Lower leg skin (tissue), 3 donors: ENCODE results near the gene USP49.

Experiments used
- POLR2A ChIP-seq, 2 donors: fragments of 450-650 bp; IDR thresholded peaks; one replicate each; pipeline ENCODE4 v1.6.1; 2016 to 2017; ENCODE audit warnings: antibody characterized with exemption in 2 of 2, mild to moderate bottlenecking in 1 of 2, moderate library complexity in 1 of 2
- TF ChIP-seq, protein P1 (sequence below), 3 donors: fragments of 450-650 bp; IDR thresholded peaks; one replicate each; pipeline ENCODE4 v1.5.1; 2016; ENCODE audit warnings: antibody characterized with exemption in 3 of 3, mild to moderate bottlenecking in 3 of 3, moderate library complexity in 2 of 3

DNA sequence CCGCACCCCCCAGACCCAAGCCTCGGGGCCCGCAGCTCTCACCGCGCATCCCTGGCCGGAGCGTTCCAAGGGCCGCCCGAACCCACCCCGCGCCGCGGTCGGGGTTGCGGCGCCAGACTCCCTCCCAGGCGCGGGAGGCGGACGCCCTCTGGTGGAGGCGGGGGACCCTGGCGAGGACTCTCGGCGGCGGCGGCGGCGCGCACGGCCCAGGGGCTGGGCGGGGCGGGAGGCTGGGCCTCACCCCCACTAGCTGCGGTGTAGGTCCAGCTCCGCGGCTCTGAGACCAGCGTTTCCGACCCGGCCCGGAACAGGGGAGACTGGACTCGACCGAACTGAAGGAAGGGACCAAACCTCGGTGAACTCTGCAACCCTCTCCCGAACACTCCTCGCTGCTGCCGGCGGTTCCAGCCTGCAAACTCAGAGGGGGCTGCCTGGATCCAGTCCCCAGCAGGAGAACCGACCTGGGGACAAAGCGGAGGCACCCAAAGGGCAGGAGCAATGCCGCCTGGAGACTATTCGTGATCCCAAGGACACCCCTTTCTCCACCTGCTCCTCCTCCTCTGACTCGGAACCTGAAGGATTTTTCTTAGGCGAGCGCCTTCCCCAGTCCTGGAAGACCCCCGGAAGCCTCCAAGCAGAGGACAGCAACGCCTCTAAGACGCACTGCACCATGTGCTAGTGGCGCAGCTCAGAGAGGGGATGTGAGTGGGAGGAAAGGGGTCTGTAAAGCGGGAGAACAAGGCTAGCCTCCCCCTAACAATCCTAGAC, 108.5 kb downstream of the USP49 start:
- TF ChIP-seq, protein P1, sequence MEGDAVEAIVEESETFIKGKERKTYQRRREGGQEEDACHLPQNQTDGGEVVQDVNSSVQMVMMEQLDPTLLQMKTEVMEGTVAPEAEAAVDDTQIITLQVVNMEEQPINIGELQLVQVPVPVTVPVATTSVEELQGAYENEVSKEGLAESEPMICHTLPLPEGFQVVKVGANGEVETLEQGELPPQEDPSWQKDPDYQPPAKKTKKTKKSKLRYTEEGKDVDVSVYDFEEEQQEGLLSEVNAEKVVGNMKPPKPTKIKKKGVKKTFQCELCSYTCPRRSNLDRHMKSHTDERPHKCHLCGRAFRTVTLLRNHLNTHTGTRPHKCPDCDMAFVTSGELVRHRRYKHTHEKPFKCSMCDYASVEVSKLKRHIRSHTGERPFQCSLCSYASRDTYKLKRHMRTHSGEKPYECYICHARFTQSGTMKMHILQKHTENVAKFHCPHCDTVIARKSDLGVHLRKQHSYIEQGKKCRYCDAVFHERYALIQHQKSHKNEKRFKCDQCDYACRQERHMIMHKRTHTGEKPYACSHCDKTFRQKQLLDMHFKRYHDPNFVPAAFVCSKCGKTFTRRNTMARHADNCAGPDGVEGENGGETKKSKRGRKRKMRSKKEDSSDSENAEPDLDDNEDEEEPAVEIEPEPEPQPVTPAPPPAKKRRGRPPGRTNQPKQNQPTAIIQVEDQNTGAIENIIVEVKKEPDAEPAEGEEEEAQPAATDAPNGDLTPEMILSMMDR (IDR thresholded peaks at IDR 0.05), result no peak
- no peak for TF ChIP-seq POLR2A (IDR thresholded peaks at IDR 0.05)
